H1 (cell line): ENCODE measurements around the gene FLRT3. TPM values are rescaled to one million over a fixed set of nuclear protein-coding genes. Genes with fewer than 3 reads are reported as not detected.

Experiments used
- KDM4A ChIP-seq: IDR thresholded peaks from one replicate; pipeline ENCODE4 v1.7.1; 2012; ENCODE audit warnings: low read depth, mild to moderate bottlenecking, moderate library complexity, low read length, inconsistent platforms; ENCODE audit not compliant: severe bottlenecking
- MAX ChIP-seq: IDR thresholded peaks from 2 replicates; pipeline ENCODE4 v1.6.1; 2012; ENCODE audit warnings: inconsistent platforms
- SRF ChIP-seq: IDR thresholded peaks from 2 replicates; pipeline ENCODE4 v1.6.1; 2011; ENCODE audit warnings: mild to moderate bottlenecking, low read depth, low read length, moderate library complexity
- polyA plus RNA-seq, 7 experiments: library from polyadenylated mRNA; depleted of rRNA in 3 of 7; stranded (reverse) in 5 of 7; unstranded in 2 of 7; fragments of >200 nt in 5 of 7; fragments of 200-250 nt in 2 of 7; gene quantifications; 1 replicate in 5 of 7; 2 replicates in 1 of 7; 4 replicates in 1 of 7; pipeline versions ENCODE4 v1.2.1 to v1.2.3, GENCODE V29; 2011 to 2013; ENCODE audit warnings: missing spikeins in 2 of 7, mixed read lengths in 2 of 7
- total RNA-seq: library from RNA; stranded (reverse); fragmentation: NEBNext Ultra II Directional; extraction: Animal tissue kit (Norgen Biotek cat#: 25700); gene quantifications from 2 replicates; pipeline ENCODE4 v1.2.1, GENCODE V29; 2021

The FLRT3 gene
- total and polyA plus RNA-seq, 2 of the 8 experiments (the other 6 are each of a cell fraction or from before 2014, with no cell fraction given), result 0.35 to 0.41 TPM

GRCh38 chr20:14332866-14333265, 4.5 kb downstream of the FLRT3 start (continued):
- TF ChIP-seq MAX, result no peak
- no peak for TF ChIP-seq SRF
- TF ChIP-seq KDM4A, result no peak
